Thoracic aorta (tissue), 2 donors: ENCODE data around the gene TBC1D9. TPM values are rescaled to one million over a fixed set of nuclear protein-coding genes. Genes with fewer than 3 reads are reported as not detected.

Experiments used
- ATAC-seq: fragments of 150-250 bp; one replicate; pipeline ENCODE4 v1.8.0; 2017; ENCODE audit warnings: low read depth; ENCODE audit not compliant: insufficient number of reproducible peaks, low FRiP score
- DNase-seq: peaks from one replicate; pipeline ENCODE4 v3.0.0-alpha.2; 2020; ENCODE audit warnings: low spot score
- H3K27ac ChIP-seq, 2 donors: fragments of 200-600 bp; sonication (generic); 1 replicate in 1 of 2; 2 replicates in 1 of 2; pipeline ENCODE4 v1.5.1; 2016; ENCODE audit warnings: mild to moderate bottlenecking in 2 of 2, moderate library complexity in 2 of 2
- H3K27me3 ChIP-seq: fragments of 200-600 bp; sonication (generic); replicated peaks from 2 replicates; pipeline ENCODE4 v1.6.0; 2016; ENCODE audit warnings: mild to moderate bottlenecking; ENCODE audit not compliant: insufficient read depth
- H3K36me3 ChIP-seq: fragments of 200-600 bp; sonication (generic); one replicate; pipeline ENCODE4 v1.5.1; 2016
- H3K4me1 ChIP-seq, 2 donors: fragments of 200-600 bp; sonication (generic); 1 replicate in 1 of 2; 2 replicates in 1 of 2; pipeline versions ENCODE4 v1.5.1 to v1.6.0; 2016; ENCODE audit warnings: low read depth in 2 of 2, mild to moderate bottlenecking in 1 of 2; ENCODE audit not compliant: control insufficient read depth in 1 of 2
- H3K4me3 ChIP-seq: fragments of 200-600 bp; sonication (generic); 2 replicates; pipeline ENCODE4 v1.5.1; 2016; ENCODE audit warnings: mild to moderate bottlenecking
- H3K9me3 ChIP-seq: fragments of 200-600 bp; sonication (generic); 2 replicates; pipeline ENCODE4 v1.5.1; 2016
- CTCF ChIP-seq: fragments of 200-600 bp; sonication (generic); IDR thresholded peaks from one replicate; pipeline ENCODE4 v1.5.1; 2019; ENCODE audit warnings: antibody characterized with exemption
- total RNA-seq, 2 donors: library from RNA; depleted of rRNA; stranded (reverse); fragments of >200 nt; gene quantifications; one replicate each; pipeline versions ENCODE4 v1.1.0 to v1.2.3, GENCODE V29; 2016

Gene TBC1D9
- total RNA-seq, 2 donors from 2014 or later: 17.5 to 21.2 TPM

GRCh38 chr4:140684314-140684713, 71.9 kb downstream of the TBC1D9 start:
- Histone ChIP-seq H3K4me1 (no peaks in the 10 kb centered on the region), H3K27me3 (no peaks in the 10 kb centered on the region), H3K36me3 (no peaks in the 10 kb centered on the region), H3K4me3 (no peak overlapping the region), H3K9me3 (no peaks in the 10 kb centered on the region), H3K27ac (no peak overlapping the region)
- DNase-seq (no peak), ATAC-seq (no peak)
- TF ChIP-seq CTCF: no peak

GRCh38 chr4:140681201-140681600, 75.0 kb downstream of the TBC1D9 start:
- no peak for TF ChIP-seq CTCF
- ATAC-seq: no peak
- H3K4me1 ChIP-seq: no peaks in the 10 kb centered on the region
- H3K4me3 ChIP-seq: no peak overlapping the region
- H3K27me3 ChIP-seq: no peaks in the 10 kb centered on the region
- H3K9me3 ChIP-seq: no peaks in the 10 kb centered on the region
- H3K27ac ChIP-seq: no peak overlapping the region
- no peak for DNase-seq
- peaks cover 17% of the 10 kb centered on the region for H3K36me3 ChIP-seq

- Histone ChIP-seq H3K4me1 (no peaks in the 10 kb centered on the region), H3K36me3 (peaks cover 17% of the 10 kb centered on the region), H3K9me3 (no peaks in the 10 kb centered on the region), H3K27me3 (no peaks in the 10 kb centered on the region), H3K4me3 (no peak overlapping the region), H3K27ac (no peak overlapping the region)
- no peak for TF ChIP-seq CTCF
- ATAC-seq (no peak), DNase-seq (no peak)
Measured at GRCh38 chr4:140680686-140681085, 75.5 kb downstream of the TBC1D9 start.

GRCh38 chr4:140679576-140679975, 76.6 kb downstream of the TBC1D9 start:
- H3K36me3 ChIP-seq: peaks cover 17% of the 10 kb centered on the region
- ATAC-seq: no peak
- no peaks in the 10 kb centered on the region for H3K27me3 ChIP-seq
- no peak for DNase-seq
- no peak overlapping the region for H3K27ac ChIP-seq
- no peak overlapping the region for H3K4me3 ChIP-seq
- no peaks in the 10 kb centered on the region for H3K9me3 ChIP-seq
- no peaks in the 10 kb centered on the region for H3K4me1 ChIP-seq
- no peak for TF ChIP-seq CTCF

- DNase-seq (no peak), ATAC-seq (no peak)
- TF ChIP-seq CTCF: no peak
- Histone ChIP-seq H3K27ac (no peak overlapping the region), H3K4me1 (no peaks in the 10 kb centered on the region), H3K36me3 (peaks cover 17% of the 10 kb centered on the region), H3K4me3 (no peak overlapping the region), H3K27me3 (no peaks in the 10 kb centered on the region), H3K9me3 (no peaks in the 10 kb centered on the region)
Measured at GRCh38 chr4:140675599-140676231, 80.5 kb downstream of the TBC1D9 start.
